GM19351 (cell line): ENCODE data around the gene AGXT2.
"Not testable (repeated sequence)": the region's sequence is repeated elsewhere in the genome, so short reads cannot be mapped to it uniquely, and the experiment has no call there.

Experiments used
- ATAC-seq: cut with Tn5 transposase; IDR thresholded peaks from one replicate; pipeline ENCODE4 v1.9.1; 2021; ENCODE audit warnings: mild to moderate bottlenecking, moderate library complexity; ENCODE audit not compliant: unreplicated experiment

AGXT2 gene

DNA sequence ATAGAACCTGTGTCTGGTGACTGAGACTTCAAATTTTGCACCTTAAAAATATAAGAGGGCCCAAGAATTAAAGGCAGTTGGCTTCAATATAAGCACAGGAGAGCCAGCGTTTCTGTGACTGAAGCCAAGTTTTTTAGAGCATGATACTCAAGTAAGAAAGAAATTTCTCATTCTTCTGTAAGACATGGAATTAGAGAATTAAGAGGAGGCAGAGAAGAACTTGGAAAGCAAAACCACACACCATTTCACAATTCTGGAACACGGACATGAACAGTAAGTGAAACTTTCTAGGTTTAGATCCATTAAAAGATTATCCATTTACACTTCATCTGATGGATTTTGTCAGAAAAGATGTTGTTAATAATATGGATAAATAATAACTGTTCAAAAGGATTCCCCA lies 8.9 kb upstream of the AGXT2 start:
- no peak for ATAC-seq

DNA sequence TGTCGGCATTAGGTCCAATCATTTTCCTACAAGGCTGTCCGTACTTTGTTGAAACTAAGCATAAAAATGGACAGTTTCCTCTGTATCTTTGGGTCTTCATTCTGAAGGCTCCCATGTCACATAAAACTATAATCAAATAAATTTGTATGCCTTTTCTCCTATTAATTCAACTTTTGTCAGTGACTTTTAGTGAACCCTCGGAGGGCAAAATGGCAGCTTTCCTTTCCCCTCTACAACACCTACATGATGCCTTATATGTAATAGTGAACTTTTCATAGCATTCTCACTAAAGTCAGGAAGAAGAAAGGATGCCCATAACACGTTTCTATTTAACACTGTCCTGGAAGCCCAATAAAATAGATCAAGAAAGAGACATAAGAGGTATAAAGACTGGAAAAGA lies 5.1 kb upstream of the AGXT2 start:
- ATAC-seq, result no peak

DNA sequence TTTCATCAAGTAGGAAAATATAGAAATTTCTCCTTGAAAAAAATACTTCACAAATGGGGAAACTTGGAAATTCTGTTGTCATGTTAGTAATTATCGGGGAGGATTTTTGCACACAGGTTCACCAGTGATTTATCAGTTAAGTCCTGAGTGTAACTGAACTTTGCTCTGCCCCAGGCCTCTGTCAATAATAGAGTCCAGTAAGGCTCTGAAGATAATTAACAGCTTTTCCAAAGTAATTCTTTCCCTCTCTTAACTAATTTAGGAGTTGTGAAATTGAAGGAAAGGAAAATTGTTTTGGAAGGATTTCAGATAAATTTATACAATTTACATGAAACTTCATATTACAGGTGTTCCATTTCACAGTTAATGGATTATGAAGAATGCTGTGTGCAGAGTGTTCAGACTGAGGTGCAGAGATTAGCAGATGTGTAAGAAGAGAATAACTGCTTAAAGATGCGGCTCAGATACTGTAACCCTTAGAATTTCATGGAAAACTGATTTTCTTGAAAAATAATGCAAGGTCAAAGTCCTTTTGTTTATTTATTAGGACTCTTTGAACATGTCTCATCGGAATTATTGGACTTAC lies 2.9 kb upstream of the AGXT2 start:
- ATAC-seq, result no peak

DNA sequence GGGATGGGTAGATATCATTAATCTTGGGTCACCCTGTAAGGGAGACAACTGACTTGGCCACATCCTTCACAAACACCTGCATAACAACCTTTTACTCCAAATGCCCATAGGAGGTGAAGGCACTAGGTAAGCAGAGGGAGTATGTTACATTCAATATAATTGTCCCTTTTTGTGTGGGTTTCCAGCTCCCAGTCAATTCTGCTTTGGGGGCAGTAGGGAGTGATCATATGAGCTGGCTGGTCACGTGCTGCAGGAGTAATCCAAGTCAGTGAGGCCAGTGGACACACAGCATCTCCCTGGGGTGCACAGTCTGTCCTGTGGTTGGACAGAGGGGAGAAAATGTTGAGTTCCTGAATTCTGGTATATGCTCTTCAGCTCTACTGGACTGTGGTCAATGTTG lies 1.2 kb upstream of the AGXT2 start:
- no peak for ATAC-seq

DNA sequence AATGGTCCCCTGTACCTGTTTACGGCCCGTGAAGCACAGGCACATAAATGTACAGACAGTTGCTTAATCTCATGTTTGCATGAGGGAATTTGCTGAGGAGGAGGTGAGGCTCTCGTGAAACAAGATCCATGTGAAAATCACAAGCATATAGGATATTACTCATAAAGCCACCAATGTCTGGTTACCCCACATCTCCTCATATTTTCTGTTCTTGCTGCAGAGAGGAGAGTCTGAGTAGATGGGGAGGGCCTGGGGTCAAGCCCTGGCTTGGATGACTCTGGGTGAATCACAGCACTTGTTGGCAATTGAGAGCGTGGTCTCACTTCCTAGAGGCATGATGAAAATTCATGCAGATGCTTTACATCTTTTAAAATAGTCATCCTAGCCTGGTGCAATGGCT lies 975 bp downstream of the AGXT2 start:
- no peak for ATAC-seq

DNA sequence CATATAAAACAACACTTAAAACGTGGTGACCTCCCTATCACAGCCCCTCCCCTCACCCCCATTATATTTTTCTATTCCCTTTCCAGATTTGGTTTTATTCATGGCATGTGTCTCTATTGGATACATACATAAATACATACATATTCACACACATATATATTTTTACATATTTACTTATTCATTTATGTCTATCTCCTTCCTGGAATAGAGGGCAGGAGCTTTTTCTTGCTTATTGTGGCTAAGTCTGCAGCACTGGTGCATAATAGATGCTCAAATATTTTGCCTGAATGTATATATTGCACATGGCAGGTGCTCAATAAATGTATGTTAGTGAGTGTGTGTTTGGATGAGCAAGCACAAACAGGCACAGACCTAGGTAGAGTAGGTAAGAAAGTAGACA lies 2.5 kb downstream of the AGXT2 start:
- ATAC-seq, result no peak

DNA sequence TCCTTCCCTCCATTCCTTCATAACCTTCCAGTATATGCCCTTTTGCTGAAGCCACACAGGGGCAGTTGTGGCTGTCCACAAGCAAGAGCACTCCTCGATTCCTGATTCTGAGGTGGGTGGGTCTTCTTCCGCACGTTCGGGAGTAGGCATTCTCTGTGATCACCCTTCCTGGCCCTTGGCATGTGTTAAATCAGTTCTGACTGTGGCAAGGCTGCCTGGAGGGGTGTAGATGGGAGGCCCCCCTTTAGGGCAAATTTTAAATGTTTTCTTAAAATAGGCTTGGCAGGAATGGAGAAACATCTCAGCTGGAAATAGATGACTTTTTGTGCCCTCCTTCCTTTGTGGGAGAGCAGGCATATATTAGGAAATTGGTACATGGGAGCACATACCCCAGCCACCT lies 3.1 kb downstream of the AGXT2 start:
- ATAC-seq, result no peak

DNA sequence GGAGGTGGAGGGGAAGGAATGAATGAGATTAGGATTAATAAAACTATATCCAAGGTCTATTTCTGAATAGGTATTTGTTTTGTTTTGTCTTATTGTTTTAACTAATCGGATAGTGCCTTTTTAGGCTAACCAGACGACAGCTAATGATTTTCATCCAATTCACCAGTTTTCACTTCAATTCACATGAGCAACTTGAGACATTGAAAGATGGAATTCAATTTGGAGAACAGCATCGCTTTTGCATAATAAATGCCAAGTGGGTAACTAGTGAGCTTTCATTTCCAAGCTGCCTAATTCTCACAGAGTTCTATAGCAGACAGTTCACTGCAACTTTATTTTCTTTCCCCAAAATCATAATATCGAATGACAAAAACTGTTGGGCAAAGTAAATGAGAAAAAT lies 5.0 kb downstream of the AGXT2 start:
- ATAC-seq, result no peak

DNA sequence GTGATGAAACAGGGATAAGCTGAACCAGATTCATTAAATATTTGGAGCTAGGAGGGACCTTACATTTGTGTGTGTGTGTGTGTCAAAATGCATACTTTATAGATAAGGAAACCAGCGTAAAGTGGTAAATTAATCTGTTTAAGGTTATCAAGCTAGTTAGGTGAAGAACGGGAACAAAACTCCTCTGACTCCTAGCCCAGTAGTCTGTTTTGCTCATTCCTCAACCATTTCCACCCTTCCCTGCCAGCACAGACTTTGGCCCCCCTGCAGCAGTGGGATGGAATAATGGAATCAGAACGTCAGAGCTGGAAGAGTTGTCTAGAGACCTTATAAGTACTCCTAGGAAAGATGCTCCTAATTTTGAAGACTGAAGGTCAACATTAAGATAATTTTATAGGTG lies 6.5 kb downstream of the AGXT2 start:
- no peak for ATAC-seq

DNA sequence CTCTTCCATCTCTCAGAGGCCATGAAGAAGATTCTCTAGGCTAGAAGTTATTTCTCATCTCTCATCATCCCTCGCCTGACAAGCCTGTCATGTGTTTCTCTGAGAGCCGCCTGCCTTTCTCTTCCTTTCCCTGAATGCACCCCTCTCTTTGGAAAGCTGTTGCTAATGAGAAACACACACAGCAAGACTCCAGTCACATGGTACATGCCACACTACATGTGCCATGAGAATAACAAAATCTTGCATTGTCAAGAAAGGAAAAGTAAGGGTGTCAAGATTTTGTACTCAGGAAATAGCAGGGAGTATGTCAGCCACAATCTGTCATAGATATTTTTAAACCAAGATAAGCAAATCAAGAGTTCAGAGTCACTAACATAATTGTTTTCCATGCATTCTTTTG lies 8.9 kb downstream of the AGXT2 start:
- ATAC-seq, result no peak

DNA sequence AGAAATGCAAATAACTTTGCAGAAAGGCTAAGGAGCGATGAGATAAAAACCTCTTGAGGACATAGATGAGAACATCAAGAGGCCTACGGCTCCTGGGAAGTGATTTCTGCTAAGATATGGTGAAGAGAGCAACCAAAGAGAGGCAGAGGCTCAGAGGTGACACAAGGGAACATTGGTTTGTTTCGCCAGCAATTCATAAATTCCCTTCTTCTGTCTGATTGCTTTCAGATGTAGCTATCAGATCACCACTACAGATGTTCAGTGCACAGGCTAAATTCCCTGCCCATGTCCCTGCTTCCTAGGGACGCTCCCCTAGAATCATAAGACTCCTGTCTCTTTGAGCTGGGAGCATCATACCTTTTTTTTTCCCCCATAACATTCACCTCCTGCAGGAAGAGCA lies 11.2 kb downstream of the AGXT2 start:
- ATAC-seq, result no peak

DNA sequence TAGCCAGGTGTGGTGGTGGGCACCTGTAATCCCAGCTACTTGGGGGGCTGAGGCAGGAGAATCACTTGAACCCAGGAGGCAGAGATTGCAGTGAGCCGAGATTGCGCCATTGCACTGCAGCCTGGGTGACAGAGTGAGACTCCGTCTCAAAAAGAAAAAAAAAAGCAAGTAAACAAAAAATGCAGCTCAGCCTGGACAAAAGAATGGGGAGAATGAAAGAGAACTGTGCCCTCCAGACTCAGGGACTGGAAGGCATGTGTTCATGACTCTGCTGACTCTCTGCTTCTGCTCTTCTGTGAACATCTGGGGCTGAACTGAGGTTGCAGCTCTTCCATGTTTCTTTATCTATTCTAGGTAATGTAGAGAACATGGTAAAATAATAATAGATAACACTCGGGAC lies 11.8 kb downstream of the AGXT2 start:
- not testable (repeated sequence) for ATAC-seq

DNA sequence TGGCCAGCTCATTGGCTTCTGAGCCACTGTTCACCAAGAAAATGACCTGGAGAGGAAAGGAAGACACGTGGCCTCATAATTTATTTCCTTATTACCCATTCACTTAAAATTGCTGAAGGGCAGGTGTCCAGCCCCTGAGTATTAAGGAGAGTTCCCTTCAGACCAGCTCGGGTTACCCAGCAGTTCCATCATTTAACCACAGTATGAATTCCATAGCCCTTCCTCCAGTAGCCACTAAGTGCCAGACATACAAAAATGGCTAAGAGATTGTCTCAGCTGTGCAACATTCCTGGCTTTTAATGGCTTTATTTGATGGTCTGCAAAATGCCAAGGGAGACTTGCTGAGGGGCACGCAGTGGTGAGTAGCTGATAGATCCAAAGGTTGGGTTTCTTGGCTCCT lies 12.5 kb downstream of the AGXT2 start:
- ATAC-seq, result no peak

DNA sequence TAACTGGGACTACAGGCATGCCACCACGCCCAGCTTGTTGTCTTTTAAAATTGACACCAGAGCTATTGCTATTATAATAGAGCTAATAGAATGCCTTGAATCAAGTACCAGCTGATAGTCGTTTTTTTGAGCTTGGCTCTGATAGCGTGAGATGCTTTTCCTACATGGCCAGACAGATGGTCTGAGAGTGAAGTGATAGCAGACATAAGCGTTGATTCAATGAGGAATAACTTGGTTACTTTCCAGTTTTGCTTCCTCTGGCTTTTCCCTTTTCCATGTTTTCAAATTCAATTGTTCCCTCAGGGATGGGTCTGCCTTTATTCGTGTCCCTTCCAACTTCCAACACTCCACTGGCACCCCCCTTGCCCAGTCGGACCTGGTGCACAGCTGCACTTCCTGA lies 15.4 kb downstream of the AGXT2 start:
- no peak for ATAC-seq

DNA sequence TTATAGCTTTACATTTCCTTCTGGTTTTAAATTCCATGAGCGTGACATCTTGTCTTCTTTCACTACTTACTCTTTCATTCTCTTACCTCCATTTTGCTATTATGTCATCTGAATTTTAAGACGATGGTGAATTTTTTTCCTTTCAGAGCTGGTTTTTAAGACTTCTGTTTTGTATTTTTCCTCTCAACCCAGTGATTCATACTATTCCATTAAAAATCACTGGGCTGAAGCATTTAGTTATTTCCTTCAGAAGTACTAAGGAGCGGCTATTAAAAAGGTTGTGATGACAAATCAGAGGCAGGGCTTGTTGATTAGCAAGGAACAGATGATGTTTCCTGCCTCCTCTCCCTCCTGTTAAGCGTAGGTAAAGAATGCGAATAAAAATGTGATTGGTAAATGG lies 16.5 kb downstream of the AGXT2 start:
- no peak for ATAC-seq

DNA sequence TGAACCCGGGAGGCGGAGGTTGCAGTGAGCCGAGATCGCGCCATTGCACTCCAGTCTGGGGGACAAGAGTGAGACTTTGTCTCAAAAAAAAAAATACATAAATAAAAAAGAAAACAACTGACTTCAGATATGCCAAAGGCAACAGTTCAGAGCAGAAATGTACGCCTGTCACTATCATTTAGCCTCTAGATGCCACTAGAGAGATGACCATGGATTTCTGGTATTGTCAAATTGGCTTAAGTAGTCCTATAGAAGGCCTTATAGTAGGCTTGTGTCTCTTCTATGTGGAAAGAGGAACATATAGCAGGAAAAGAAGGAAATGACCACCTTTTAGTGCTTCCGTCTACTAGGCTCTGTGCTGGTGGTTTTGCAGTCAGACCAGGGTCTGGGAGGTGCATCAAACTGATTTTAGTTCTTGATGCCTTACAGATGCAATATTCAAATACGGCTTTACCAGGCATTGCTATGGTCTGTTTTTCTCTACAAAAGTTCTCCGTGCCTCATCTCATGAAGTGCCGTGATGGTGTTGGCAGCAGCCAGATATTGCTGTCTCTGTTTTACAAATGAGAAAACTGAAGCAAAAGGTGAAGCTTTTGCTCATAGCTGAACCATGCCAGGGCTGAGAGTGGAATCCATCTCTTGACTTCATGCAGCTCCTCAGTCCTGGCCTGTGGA lies 17.2 kb downstream of the AGXT2 start:
- ATAC-seq, result no peak

DNA sequence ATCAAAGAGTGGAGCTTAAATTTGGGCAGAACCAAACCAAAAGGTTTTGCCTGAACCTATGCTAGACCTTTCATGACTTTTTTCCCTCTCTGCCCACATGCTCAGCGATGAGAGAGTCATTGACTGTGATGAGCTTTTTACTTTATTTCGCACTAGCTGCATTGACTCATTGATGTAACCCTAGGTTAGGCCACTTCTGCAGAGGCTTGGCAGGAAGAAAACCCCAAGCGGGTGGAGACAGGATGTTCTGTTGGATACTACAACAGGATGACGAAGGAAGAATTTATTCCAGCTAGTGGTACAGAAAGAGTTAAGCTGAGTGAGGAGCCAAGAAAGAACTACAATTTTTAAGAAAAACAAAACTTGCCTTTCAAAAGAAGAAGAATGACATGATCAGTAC lies 18.4 kb downstream of the AGXT2 start:
- ATAC-seq, result no peak

DNA sequence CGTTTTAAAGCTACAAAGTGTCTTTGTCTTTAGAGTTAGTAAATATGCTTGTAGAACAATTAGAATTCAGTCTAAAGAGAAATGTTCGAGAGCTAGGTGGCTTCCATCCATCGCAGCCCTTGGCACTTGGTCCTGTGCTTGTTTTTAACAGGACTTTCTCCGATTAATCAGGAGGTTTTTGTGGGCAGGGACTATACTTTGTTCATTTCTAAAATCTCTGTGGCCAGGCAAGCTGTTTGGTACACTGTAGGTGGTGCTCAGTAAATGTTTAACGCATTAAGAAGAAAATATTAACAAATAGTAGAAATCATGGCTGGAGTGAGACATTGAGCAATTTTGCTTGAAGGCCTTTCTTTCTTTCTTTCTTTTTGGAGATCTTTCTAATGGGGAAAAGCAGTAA lies 20.8 kb downstream of the AGXT2 start:
- no peak for ATAC-seq

DNA sequence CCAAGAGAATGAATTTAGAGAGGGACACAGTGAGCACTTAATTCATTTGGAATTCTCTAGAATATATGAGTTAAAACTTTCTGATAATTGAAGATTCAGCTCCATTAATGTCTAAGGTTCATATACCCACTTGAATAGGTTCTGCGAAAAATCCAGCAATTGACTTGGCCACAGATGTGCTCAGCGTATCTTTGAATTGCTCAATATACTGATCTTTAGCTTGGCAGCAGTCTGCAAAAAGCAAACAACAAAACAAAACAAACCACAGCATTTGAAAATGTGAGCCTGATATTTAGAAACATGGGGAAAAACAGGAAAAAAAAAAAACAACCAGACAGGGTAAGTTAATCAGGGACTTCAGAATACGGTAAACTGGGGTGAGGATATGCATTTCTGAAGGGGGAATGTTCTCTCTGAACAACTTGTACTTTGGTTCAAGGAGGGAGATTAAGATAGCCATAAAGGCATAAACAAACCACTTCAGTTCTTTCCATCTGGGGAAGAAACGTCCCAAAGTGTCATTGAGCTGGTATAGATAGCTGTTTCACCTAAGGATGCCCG lies 21.4 kb downstream of the AGXT2 start:
- ATAC-seq, result no peak

DNA sequence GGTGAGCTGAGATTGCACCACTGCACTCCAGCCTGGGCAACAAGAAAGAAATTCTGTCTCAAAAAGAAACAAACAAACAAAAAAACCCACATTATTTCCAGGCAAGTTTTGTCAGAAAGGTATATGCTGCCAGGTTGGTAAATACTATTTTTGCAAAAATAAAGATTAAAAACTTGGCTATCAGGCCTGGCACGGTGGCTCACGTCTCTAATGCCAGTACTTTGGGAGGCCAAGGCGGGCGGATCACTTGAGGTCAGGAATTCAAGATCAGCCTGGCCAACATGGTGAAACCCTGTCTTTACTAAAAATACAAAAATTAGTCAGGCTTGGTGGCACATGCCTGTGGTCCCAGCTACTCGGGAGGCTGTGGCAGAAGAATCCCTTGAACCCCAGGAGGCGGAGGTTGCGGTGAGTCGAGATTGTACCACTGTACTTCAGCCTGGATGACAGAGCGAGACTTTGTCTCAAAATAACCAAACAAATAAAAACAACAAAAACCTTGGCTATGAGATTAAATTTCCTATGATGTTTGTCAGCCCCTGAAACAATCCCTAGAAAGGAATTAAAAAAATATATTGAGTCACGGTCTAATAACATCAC lies 22.7 kb downstream of the AGXT2 start:
- no peak for ATAC-seq

DNA sequence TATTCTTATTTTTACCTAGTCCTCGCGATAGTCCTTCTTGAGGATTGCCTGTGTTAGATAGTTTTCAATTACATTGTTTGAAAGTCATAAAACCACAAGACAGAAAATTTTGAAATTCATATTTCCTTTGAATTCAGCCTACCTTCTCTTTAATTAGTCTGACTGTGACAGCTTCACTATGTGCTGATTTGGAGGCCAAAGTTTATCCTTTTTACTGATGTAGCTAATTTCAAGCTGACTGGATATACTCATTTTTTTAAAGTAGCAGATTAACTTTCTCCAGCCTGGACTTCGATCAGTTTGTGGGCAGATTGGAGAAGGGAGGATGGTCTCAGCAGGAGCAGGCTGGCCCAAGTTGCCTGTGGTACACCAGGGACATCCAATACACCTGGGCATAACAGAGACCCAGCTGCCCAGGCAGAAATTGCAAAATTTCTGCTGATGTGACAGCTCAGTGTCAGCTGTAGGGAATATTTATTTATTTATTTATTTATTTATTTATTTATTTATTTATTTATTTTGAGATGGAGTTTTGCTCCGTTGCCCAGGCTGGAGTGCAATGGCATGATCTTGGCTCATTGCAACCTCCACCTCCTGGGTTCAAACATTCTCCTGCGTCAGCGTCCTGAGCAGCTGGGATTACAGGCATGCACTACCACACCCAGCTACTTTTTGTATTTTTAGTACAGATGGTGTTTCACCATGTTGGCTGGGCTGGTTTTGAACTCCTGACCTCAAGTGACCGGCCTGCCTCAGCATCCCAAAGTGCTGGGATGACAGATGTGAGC lies 24.2 kb downstream of the AGXT2 start:
- no peak for ATAC-seq
